ENCODE data around the gene ANKRD29. TPM values are rescaled to one million over a fixed set of nuclear protein-coding genes. Genes with fewer than 3 reads are reported as not detected.

The ANKRD29 gene
- total RNA-seq, 2 experiments from 2014 or later, result not detected

DNA sequence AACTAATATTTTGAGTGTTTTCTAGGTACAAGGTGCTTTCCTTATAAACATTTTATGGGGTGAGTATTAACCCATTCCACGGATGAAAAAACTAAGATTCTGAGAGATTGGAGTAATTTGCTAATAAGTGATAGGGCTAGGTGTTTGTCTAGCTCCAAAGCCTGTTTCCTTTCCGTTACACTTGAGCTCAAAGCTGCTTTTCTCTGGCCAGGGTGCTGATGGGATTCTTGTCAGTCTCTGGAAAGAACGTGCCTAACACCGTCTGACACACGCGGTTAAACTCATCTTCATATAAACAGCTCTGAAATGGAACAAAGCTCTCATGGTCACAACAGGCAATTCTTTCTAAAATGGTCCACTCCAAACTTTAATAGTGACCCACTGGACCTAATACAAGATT lies 2.0 kb upstream of the ANKRD29 start:
- no peaks in the 10 kb centered on the region for H3K9me3 ChIP-seq (ENCODE audit: low read length)
- BruUV-seq (replicated peaks), result no TSS peak
- no peak overlapping the region for H3K4me3 ChIP-seq (ENCODE audit: low read depth, low read length, poor library complexity, severe bottlenecking)
- H3K4me1 ChIP-seq (ENCODE audit: insufficient read depth, low read length, poor library complexity, severe bottlenecking), result no peaks in the 10 kb centered on the region
- no peaks in the 10 kb centered on the region for H3K9me2 ChIP-seq (ENCODE audit: insufficient read depth, low read length)
- no peak overlapping the region for H3K27ac ChIP-seq (ENCODE audit: low read depth, low read length, poor library complexity, severe bottlenecking)
- no peak overlapping the region for H3K4me2 ChIP-seq (ENCODE audit: low read length)
- intact Hi-C loops (cut with micrococcal nuclease; ENCODE audit: unreplicated experiment), result no loop called here
- H3K79me2 ChIP-seq (ENCODE audit: insufficient read depth, low read depth, low read length), result no peaks in the 10 kb centered on the region
- H4K20me1 ChIP-seq (ENCODE audit: insufficient read depth, low read length), result no peaks in the 10 kb centered on the region
- POLR2A ChIA-PET, result interaction anchor here (0.6 to 0.8 kb wide), 2 partner anchors 11 to 132 kb away, joined by 3 read pairs; no protein-coding TSS in a partner anchor
- no peaks in the 10 kb centered on the region for H3K36me3 ChIP-seq (ENCODE audit: insufficient read depth, low read length)
- no peak overlapping the region for H2AFZ ChIP-seq (ENCODE audit: low read length)
- CTCF ChIA-PET (ENCODE audit: unreplicated experiment), result no interaction called here
- DNase-seq (ENCODE audit: low spot score), result no peak
- TF ChIP-seq, protein P1, sequence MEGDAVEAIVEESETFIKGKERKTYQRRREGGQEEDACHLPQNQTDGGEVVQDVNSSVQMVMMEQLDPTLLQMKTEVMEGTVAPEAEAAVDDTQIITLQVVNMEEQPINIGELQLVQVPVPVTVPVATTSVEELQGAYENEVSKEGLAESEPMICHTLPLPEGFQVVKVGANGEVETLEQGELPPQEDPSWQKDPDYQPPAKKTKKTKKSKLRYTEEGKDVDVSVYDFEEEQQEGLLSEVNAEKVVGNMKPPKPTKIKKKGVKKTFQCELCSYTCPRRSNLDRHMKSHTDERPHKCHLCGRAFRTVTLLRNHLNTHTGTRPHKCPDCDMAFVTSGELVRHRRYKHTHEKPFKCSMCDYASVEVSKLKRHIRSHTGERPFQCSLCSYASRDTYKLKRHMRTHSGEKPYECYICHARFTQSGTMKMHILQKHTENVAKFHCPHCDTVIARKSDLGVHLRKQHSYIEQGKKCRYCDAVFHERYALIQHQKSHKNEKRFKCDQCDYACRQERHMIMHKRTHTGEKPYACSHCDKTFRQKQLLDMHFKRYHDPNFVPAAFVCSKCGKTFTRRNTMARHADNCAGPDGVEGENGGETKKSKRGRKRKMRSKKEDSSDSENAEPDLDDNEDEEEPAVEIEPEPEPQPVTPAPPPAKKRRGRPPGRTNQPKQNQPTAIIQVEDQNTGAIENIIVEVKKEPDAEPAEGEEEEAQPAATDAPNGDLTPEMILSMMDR (conservative IDR thresholded peaks at IDR 0.05; ENCODE audit: low read length), result no peak
- no peak for TF ChIP-seq EZH2phosphoT487 (IDR thresholded peaks at IDR 0.05; ENCODE audit: borderline replicate concordance, low read depth, low read length)

DNA sequence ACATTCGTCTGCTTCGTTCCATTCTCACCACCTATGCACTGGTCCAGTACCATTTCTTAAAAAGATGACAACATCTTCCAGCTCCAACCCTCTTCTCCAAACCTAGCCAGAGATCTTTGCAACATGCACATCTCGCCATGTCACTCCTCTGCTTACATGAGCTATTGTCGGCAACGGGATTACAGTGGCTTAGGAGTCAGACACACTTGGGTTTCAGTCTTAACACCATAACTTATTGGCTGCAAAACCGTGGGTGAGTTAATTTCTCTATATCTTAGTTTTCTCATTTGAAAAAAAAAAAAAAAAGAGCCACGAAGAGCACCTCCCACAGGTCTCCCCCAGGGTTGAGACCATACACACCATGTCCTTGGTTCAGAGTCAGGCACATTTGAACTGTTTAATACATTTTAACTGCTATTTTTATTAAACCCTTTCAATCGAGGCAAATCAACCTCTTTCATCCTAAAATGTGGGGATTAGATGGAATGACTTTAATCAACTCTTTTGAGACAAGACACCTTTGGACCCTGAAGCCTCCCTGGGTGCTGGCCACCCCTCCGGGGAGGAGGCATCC lies 889 bp downstream of the ANKRD29 start:
- POLR2A ChIA-PET, result no interaction called here
- no peak overlapping the region for H3K4me3 ChIP-seq (ENCODE audit: low read depth, low read length, poor library complexity, severe bottlenecking)
- CTCF ChIA-PET (ENCODE audit: unreplicated experiment), result no interaction called here
- no peaks in the 10 kb centered on the region for H3K4me1 ChIP-seq (ENCODE audit: insufficient read depth, low read length, poor library complexity, severe bottlenecking)
- TF ChIP-seq, protein P1 (conservative IDR thresholded peaks at IDR 0.05; ENCODE audit: low read length), result no peak
- TF ChIP-seq EZH2phosphoT487 (IDR thresholded peaks at IDR 0.05; ENCODE audit: borderline replicate concordance, low read depth, low read length), result no peak
- no peaks in the 10 kb centered on the region for H4K20me1 ChIP-seq (ENCODE audit: insufficient read depth, low read length)
- intact Hi-C loops (cut with micrococcal nuclease; ENCODE audit: unreplicated experiment), result no loop called here
- no peaks in the 10 kb centered on the region for H3K36me3 ChIP-seq (ENCODE audit: insufficient read depth, low read length)
- DNase-seq (ENCODE audit: low spot score), result no peak
- no peaks in the 10 kb centered on the region for H3K9me3 ChIP-seq (ENCODE audit: low read length)
- no peak overlapping the region for H3K27ac ChIP-seq (ENCODE audit: low read depth, low read length, poor library complexity, severe bottlenecking)
- H3K79me2 ChIP-seq (ENCODE audit: insufficient read depth, low read depth, low read length), result no peaks in the 10 kb centered on the region
- H2AFZ ChIP-seq (ENCODE audit: low read length), result no peak overlapping the region
- BruUV-seq (replicated peaks), result no TSS peak
- no peak overlapping the region for H3K4me2 ChIP-seq (ENCODE audit: low read length)
- no peaks in the 10 kb centered on the region for H3K9me2 ChIP-seq (ENCODE audit: insufficient read depth, low read length)

DNA sequence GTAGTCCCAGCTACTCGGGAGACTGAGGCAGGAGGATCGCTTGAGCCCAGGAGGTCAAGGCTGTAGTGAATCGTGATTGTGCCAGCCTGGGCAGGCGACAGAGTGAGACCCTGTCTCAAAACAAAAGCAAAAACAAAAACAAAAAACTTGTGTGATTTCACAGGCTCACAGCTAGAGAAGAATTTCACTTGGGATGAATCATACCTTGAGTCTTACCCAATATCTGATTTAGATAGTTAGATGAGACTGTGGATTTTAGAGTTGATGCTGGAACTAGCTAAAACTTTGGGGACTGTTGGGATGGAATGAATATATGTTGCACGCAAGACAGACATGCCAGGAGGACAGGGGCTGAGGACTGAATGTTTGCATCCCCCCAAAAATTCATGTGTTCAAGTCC lies 4.4 kb downstream of the ANKRD29 start:
- TF ChIP-seq EZH2phosphoT487 (IDR thresholded peaks at IDR 0.05; ENCODE audit: borderline replicate concordance, low read depth, low read length), result no peak
- TF ChIP-seq, protein P1 (conservative IDR thresholded peaks at IDR 0.05; ENCODE audit: low read length), result no peak

More for the DNA sequence above, 4.4 kb downstream of the ANKRD29 start:
- Histone ChIP-seq H2AFZ (ENCODE audit: low read length) (no peak overlapping the region), H3K4me2 (ENCODE audit: low read length) (no peak overlapping the region), H3K9me2 (ENCODE audit: insufficient read depth, low read length) (no peaks in the 10 kb centered on the region), H4K20me1 (ENCODE audit: insufficient read depth, low read length) (no peaks in the 10 kb centered on the region), H3K4me1 (ENCODE audit: insufficient read depth, low read length, poor library complexity, severe bottlenecking) (no peaks in the 10 kb centered on the region), H3K79me2 (ENCODE audit: insufficient read depth, low read depth, low read length) (no peaks in the 10 kb centered on the region), H3K36me3 (ENCODE audit: insufficient read depth, low read length) (no peaks in the 10 kb centered on the region), H3K9me3 (ENCODE audit: low read length) (no peaks in the 10 kb centered on the region), H3K4me3 (ENCODE audit: low read depth, low read length, poor library complexity, severe bottlenecking) (no peak overlapping the region), H3K27ac (ENCODE audit: low read depth, low read length, poor library complexity, severe bottlenecking) (no peak overlapping the region)
- intact Hi-C loops (cut with micrococcal nuclease; ENCODE audit: unreplicated experiment), result no loop called here
- ChIA-PET POLR2A (no interaction called here), CTCF (ENCODE audit: unreplicated experiment) (no interaction called here)
- no TSS peak for BruUV-seq (replicated peaks)
- DNase-seq (ENCODE audit: low spot score), result no peak

Measured in OCI-LY7 (cell line).